GM19395 (cell line): ENCODE data around the gene KANTR.
A peak's percentile ranks its signal among the peaks of the same experiment; 100 is the strongest.

Experiments
- ATAC-seq: cut with Tn5 transposase; IDR thresholded peaks from one replicate; pipeline ENCODE4 v1.9.1; 2021; ENCODE audit warnings: mild to moderate bottlenecking, moderate library complexity; ENCODE audit not compliant: unreplicated experiment

Gene KANTR

DNA sequence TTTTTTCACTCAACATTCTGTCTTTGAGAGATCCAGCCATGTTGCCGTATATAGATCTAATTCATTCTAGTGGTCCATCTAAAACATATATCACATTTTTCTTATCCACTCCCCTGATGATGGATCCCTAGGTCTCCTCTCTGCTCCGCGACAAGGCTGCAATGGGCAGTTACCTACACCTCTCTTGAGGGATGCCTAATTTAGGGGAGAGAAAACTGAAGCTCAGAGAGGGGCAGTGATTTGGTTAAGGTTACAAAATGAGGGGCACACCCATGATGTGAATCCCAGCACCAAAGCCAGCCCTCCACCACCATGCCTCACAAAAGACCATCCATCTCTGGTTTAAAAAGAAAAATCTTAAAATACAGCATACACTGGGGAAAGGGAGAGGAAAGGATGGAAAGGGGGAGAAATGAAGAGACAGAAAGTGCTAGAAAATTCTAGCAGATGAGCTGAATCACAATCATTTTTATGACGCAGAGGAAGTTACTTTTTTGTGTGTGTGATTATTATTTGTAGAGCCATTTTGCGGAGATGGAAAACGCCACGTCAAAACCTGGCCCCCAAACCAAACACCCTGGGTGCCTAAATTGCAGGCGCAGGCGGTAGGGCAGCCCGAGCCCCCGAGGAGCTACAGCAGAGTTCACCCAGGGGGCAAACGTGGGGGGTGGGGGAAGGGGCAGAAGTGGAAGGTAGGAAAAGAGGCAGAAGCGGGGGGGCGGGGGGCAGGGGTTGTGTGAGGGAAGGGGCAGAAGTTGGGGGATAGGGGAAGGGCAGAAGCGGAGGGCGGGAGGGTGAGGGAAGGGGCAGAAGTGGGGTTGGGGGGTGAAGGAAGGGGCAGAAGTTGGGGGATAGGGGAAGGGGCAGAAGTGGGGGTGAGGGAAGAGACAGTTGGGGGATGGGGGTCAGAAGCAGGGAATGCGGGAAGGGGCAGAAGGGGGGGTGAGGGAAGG, 13.0 kb upstream of the KANTR start:
- no peak for ATAC-seq

- peak; percentile 88 for ATAC-seq
These were observed 11.8 kb upstream of the KANTR start, which contains the start of gene TSPYL2 for GRCh38 chrX:53081925-53082772. TSS of gene TSPYL2 (plus strand) at chrX:53082367. CDS start at chrX:53082499, 132 bp downstream.

GRCh38 chrX:53082773-53083616, 10.9 kb upstream of the KANTR start:
- ATAC-seq = no peak

GRCh38 chrX:53084043-53084570, 9.8 kb upstream of the KANTR start:
- ATAC-seq = no peak

GRCh38 chrX:53084863-53085262, 9.1 kb upstream of the KANTR start:
- ATAC-seq = no peak

- ATAC-seq = no peak
These were observed 8.2 kb upstream of the KANTR start for GRCh38 chrX:53085661-53086229.

DNA sequence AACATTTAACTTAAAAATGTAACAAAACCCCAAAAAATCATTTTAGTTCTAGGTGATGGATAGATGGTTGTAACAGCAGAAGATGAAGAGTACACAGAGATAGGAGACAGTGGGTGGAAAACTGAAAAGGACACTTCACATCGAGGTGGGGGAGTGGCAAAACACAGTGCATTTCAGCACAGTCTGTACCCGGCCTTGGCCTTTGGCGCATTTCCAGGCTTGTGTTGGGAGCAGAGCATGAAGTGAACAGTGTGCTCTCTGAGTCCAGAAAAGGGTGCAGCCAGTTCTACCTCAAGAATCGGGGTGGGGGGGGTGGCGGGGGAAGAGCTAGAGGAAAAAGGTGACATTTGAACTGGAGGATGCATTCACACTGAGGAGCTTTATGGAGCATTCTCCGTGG, 7.5 kb upstream of the KANTR start:
- no peak for ATAC-seq

GRCh38 chrX:53087388-53087831, 6.5 kb upstream of the KANTR start:
- no peak for ATAC-seq

DNA sequence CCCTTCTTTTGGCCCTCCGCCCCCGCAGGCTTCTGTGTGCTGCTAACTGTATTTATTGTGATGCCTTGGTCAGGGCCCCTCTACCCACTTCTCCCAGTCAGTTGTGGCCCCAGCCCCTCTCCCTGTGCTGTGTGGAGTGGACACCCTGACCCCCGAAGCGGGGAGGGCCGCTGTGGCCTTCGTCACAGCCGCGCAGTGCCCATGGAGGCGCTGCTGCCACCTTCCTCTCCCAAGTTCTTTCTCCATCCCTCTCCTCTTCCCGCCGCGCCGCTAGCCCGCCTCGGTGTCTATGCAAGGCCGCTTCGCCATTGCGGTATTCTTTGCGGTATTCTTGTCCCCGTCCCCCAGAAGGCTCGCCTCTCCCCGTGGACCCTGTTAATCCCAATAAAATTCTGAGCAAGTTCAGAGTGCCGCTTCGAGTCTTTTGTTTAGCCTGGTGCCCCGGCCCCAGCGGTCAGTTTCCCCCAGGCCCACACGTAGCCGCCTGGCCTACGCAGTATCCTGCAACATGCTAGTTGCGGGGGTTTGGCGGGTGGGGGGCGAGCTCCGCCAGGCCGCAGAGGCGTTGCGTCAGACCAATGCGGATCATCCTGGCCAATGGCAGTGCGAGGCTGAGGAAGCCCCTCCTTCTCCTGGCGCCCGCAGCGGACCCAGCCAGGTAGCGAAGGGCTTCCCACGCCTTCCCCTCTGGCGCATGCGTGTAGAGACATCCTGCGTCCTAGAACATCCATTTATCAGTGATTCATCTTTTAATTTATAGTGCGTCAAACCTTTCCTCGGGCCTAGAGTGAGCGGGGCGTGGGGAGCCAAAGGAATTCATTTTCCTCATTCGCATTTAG, 5.6 kb upstream of the KANTR start:
- peak; percentile 68 for ATAC-seq

GRCh38 chrX:53089224-53089842, 4.6 kb upstream of the KANTR start:
- no peak for ATAC-seq

DNA sequence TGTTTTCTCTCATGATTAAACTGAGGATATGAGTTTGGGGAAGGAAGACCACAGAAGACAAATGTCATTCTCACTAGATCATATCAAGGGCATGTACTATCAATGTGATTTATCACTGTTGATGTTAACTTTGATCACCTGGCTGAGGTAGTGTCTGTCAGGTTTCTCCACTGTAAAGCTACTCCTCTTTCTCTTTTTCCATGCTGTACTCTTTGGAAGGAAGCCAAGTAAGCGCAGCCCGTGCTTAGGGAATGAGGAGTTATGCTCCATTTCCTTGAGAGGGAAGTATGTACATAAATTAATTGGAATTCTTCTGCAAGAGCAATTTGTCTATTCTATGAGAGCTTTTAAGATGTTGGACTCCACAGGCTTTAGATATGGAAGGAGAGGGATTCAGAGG, 4.0 kb upstream of the KANTR start:
- ATAC-seq = no peak

- no peak for ATAC-seq
These were observed 2.6 kb upstream of the KANTR start for GRCh38 chrX:53091354-53091753.

GRCh38 chrX:53093177-53093655, 726 bp upstream of the KANTR start:
- no peak for ATAC-seq

GRCh38 chrX:53094582-53094905, 602 bp downstream of the KANTR start:
- ATAC-seq = no peak

DNA sequence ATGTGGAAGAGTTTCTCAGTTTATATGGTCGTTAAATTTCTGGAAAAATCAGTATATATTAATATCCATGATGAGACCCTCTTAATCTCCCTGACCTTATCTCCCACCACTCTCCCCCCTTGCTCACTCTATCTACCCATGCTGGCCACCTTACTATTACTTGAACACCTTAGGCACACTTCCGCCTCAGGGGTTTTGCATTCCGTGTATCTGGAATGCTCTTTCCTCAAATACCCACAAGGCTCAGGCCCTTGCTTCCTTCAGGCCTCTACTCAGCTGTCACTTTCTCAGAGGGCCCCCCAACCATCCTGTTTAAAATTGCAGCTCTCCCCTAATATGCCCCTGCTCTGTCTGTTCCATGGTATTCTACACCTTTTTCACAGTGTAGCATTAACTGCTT, 1.9 kb downstream of the KANTR start:
- ATAC-seq = no peak

GRCh38 chrX:53114864-53115549, 21.1 kb downstream of the KANTR start:
- no peak for ATAC-seq

GRCh38 chrX:53115550-53115874, 21.6 kb downstream of the KANTR start:
- no peak for ATAC-seq

GRCh38 chrX:53116101-53116500, 22.2 kb downstream of the KANTR start:
- ATAC-seq = no peak
